ENCODE measurements around the gene YPEL2. TPM values are rescaled to one million over a fixed set of nuclear protein-coding genes. Genes with fewer than 3 reads are reported as not detected.
A peak's percentile ranks its signal among the peaks of the same experiment; 100 is the strongest.

Gene YPEL2
- total and polyA plus RNA-seq, 2 of the 13 experiments (the other 11 are each of a cell fraction or from before 2014, with no cell fraction given) = 8.5 to 21.1 TPM

- TF ChIP-seq FOSL2 (CRISPR knock-in tag; IDR thresholded peaks at IDR 0.05) (peak; percentile 57), KDM5A (IDR thresholded peaks at IDR 0.05; ENCODE audit: borderline replicate concordance, low read length) (no peak), DPF2 (CRISPR knock-in tag; IDR thresholded peaks at IDR 0.05; ENCODE audit: borderline replicate concordance, low read depth) (no peak), CTCF (CRISPR knock-in tag; IDR thresholded peaks at IDR 0.05) (no peak), ZNF792 (CRISPR knock-in tag; IDR thresholded peaks at IDR 0.05) (no peak), ZNF724P (CRISPR knock-in tag; IDR thresholded peaks at IDR 0.05; ENCODE audit: borderline replicate concordance) (no peak), ZNF430 (CRISPR knock-in tag; IDR thresholded peaks at IDR 0.05) (no peak; the same call in 1 of the 2 replicates), ZNF414 (CRISPR knock-in tag; IDR thresholded peaks at IDR 0.05) (peak; percentile 66; the same call in 1 of the 2 replicates), DMAP1 (CRISPR knock-in tag; IDR thresholded peaks at IDR 0.05) (no peak), IKZF5 (CRISPR knock-in tag; IDR thresholded peaks at IDR 0.05) (no peak), SNAPC2 (CRISPR knock-in tag; IDR thresholded peaks at IDR 0.05) (no peak), KLF6 (CRISPR knock-in tag; IDR thresholded peaks at IDR 0.05) (no peak), HOXA5 (CRISPR knock-in tag; IDR thresholded peaks at IDR 0.05) (no peak), SALL1 (CRISPR knock-in tag; IDR thresholded peaks at IDR 0.05) (no peak), ZNF772 (CRISPR knock-in tag; IDR thresholded peaks at IDR 0.05) (no peak), FOXJ3 (CRISPR knock-in tag; IDR thresholded peaks at IDR 0.05; ENCODE audit: borderline replicate concordance) (no peak), ZNF276 (CRISPR knock-in tag; IDR thresholded peaks at IDR 0.05; ENCODE audit: low read depth) (no peak), ZNF747 (CRISPR knock-in tag; IDR thresholded peaks at IDR 0.05; ENCODE audit: borderline replicate concordance) (0 out of 2 replicates have a peak, but pooled peaks have one; percentile 33), FOXO1 (CRISPR knock-in tag; IDR thresholded peaks at IDR 0.05) (no peak), CHD2 (IDR thresholded peaks at IDR 0.05; ENCODE audit: low read depth, low read length) (no peak), TEAD3 (CRISPR knock-in tag; optimal IDR thresholded peaks at IDR 0.05; ENCODE audit: borderline replicate concordance) (no peak), NCOA2 (CRISPR knock-in tag; IDR thresholded peaks at IDR 0.05) (no peak), TIGD3 (CRISPR knock-in tag; IDR thresholded peaks at IDR 0.05; ENCODE audit: borderline replicate concordance) (no peak), MAFF (IDR thresholded peaks at IDR 0.05; ENCODE audit: low read depth, low read length) (peak; percentile 91)
Measured at GRCh38 chr17:59423137-59423724, 91.8 kb downstream of the YPEL2 start (continued).
